ENCODE results near the gene KRTAP2-2. TPM values are rescaled to one million over a fixed set of nuclear protein-coding genes. Genes with fewer than 3 reads are reported as not detected.

KRTAP2-2 gene
- total and polyA plus RNA-seq, 2 donors from 2014 or later, result not detected

- no peak overlapping the region for H3K9ac ChIP-seq (ENCODE audit: low read length in 3 of 3)
- intact Hi-C loops (cut with DNase I), result no loop called here
- FAIRE-seq (no peak), DNase-seq (no peak)
- no peak overlapping the region for H3K4me3 ChIP-seq (ENCODE audit: low read length in 3 of 3)
- TF ChIP-seq CTCF (IDR thresholded peaks at IDR 0.05; ENCODE audit: borderline replicate concordance, extremely low read depth, insufficient read depth), result no peak
- H3K4me1 ChIP-seq (ENCODE audit: control insufficient read depth in 2 of 3, insufficient read depth in 2 of 3, low read depth in 1 of 3, low read length in 3 of 3), result no peaks in the 10 kb centered on the region
- no peaks in the 10 kb centered on the region for H3K9me3 ChIP-seq (ENCODE audit: control insufficient read depth in 2 of 3, insufficient read depth in 1 of 3, low read length in 3 of 3)
- no peaks in the 10 kb centered on the region for H3K36me3 ChIP-seq (ENCODE audit: control insufficient read depth in 2 of 3, insufficient read depth in 3 of 3, low read length in 3 of 3)
- H3K27ac ChIP-seq (ENCODE audit: low read depth in 2 of 2, low read length in 2 of 2), result no peak overlapping the region
- H3K27me3 ChIP-seq (ENCODE audit: control insufficient read depth, insufficient read depth, low read length), result no peaks in the 10 kb centered on the region
Observed at GRCh38 chr17:41012326-41013120, 42.5 kb downstream of the KRTAP2-2 start.

- Histone ChIP-seq H3K9me3 (ENCODE audit: control insufficient read depth in 2 of 3, insufficient read depth in 1 of 3, low read length in 3 of 3) (no peaks in the 10 kb centered on the region), H3K9ac (ENCODE audit: low read length in 3 of 3) (no peak overlapping the region), H3K4me1 (ENCODE audit: control insufficient read depth in 2 of 3, insufficient read depth in 2 of 3, low read depth in 1 of 3, low read length in 3 of 3) (no peaks in the 10 kb centered on the region), H3K4me3 (ENCODE audit: low read length in 3 of 3) (no peak overlapping the region), H3K27me3 (ENCODE audit: control insufficient read depth, insufficient read depth, low read length) (no peaks in the 10 kb centered on the region), H3K36me3 (ENCODE audit: control insufficient read depth in 2 of 3, insufficient read depth in 3 of 3, low read length in 3 of 3) (no peaks in the 10 kb centered on the region), H3K27ac (ENCODE audit: low read depth in 2 of 2, low read length in 2 of 2) (no peak overlapping the region)
- TF ChIP-seq CTCF (IDR thresholded peaks at IDR 0.05; ENCODE audit: borderline replicate concordance, extremely low read depth, insufficient read depth), result no peak
- intact Hi-C loops (cut with DNase I), result no loop called here
- no peak for FAIRE-seq
- DNase-seq, result no peak
Observed at GRCh38 chr17:41010441-41010840, 44.6 kb downstream of the KRTAP2-2 start.

- DNase-seq, result no peak
- TF ChIP-seq CTCF (IDR thresholded peaks at IDR 0.05; ENCODE audit: borderline replicate concordance, extremely low read depth, insufficient read depth), result no peak
- no peak for FAIRE-seq
- H3K9ac ChIP-seq (ENCODE audit: low read length in 3 of 3), result no peak overlapping the region
- no peaks in the 10 kb centered on the region for H3K4me1 ChIP-seq (ENCODE audit: control insufficient read depth in 2 of 3, insufficient read depth in 2 of 3, low read depth in 1 of 3, low read length in 3 of 3)
- intact Hi-C loops (cut with DNase I), result no loop called here
- no peak overlapping the region for H3K27ac ChIP-seq (ENCODE audit: low read depth in 2 of 2, low read length in 2 of 2)
- H3K9me3 ChIP-seq (ENCODE audit: control insufficient read depth in 2 of 3, insufficient read depth in 1 of 3, low read length in 3 of 3), result no peaks in the 10 kb centered on the region
- H3K27me3 ChIP-seq (ENCODE audit: control insufficient read depth, insufficient read depth, low read length), result no peaks in the 10 kb centered on the region
- no peak overlapping the region for H3K4me3 ChIP-seq (ENCODE audit: low read length in 3 of 3)
- H3K36me3 ChIP-seq (ENCODE audit: control insufficient read depth in 2 of 3, insufficient read depth in 3 of 3, low read length in 3 of 3), result no peaks in the 10 kb centered on the region
Observed at GRCh38 chr17:41009936-41010335, 45.1 kb downstream of the KRTAP2-2 start.
